ENCODE data around the gene SPRED2. TPM values are rescaled to one million over a fixed set of nuclear protein-coding genes. Genes with fewer than 3 reads are reported as not detected.
A peak's percentile ranks its signal among the peaks of the same experiment; 100 is the strongest.

SPRED2 gene
- total RNA-seq, 1 donor from 2014 or later = 18.4 TPM

DNA sequence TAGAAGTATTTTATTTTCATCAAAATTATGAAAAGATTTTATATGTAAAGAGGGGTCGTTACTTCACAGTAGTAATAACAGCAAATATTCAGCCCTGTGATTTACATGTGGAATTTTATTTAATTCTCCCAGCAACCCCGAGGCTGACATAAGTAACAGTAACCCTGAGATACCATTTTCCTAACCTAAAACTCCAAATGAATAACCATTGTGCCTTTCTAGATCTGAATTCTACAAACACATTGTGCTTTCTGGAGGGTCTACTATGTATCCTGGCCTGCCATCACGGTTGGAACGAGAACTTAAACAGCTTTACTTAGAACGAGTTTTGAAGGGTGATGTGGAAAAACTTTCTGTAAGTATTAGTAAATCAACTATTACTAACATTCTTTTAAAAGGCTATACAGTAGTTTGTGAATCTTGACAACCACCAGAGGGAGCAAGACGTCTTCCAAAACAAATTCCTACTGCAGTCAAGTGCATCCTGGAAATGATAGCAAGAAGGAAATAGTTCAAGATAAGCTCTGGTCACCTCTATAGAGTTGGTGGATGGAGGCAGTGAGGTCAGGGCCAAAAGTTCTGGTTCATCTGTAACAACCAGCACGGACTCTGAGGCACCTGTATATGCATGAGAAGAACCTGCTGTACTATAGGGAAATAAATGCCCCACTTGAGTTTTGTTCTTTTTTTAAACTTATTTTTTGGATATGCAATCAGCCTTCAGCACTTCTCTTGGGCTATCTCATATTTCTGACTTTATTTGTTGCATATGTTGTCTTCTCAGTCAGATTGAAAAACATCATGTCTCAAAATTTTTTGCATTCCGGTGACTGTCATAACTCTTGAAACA is 167.4 kb downstream of the SPRED2 start:
- no peaks in the 10 kb centered on the region for H3K9me3 ChIP-seq
- H3K4me3 ChIP-seq = no peak overlapping the region
- H3K27ac ChIP-seq = no peak overlapping the region
- peaks cover 7% of the 10 kb centered on the region for H3K4me1 ChIP-seq
- peaks cover 0 to 13% of the 10 kb centered on the region in 2 donors for H3K36me3 ChIP-seq
- H3K27me3 ChIP-seq = no peaks in the 10 kb centered on the region
- TF ChIP-seq CTCF (IDR thresholded peaks at IDR 0.05) = peak; percentile 60 to 75 (median 67)
- no peak for TF ChIP-seq POLR2A (IDR thresholded peaks at IDR 0.05)
- intact Hi-C loops (cut with DNase I) = loop anchor here (5.0 to 10.0 kb wide), 2 partner anchors 170 to 287 kb away; partner anchors contain the start of gene SPRED2
- DNase-seq (ENCODE audit: extremely low spot score in 2 of 2) = no peak

- intact Hi-C loops (cut with DNase I) = loop anchor here (5.0 to 10.0 kb wide), 2 partner anchors 171 to 288 kb away; partner anchors contain the start of gene SPRED2
- Histone ChIP-seq H3K36me3 (peaks cover 0 to 15% of the 10 kb centered on the region in 2 donors), H3K27me3 (no peaks in the 10 kb centered on the region), H3K4me3 (no peak overlapping the region), H3K9me3 (no peaks in the 10 kb centered on the region), H3K4me1 (peaks cover 7% of the 10 kb centered on the region), H3K27ac (no peak overlapping the region)
- no peak for TF ChIP-seq CTCF (IDR thresholded peaks at IDR 0.05)
- no peak for TF ChIP-seq POLR2A (IDR thresholded peaks at IDR 0.05)
- TF ChIP-seq POLR2AphosphoS5 (IDR thresholded peaks at IDR 0.05; ENCODE audit: insufficient read depth in 1 of 2, low read depth in 1 of 2) = no peak
- DNase-seq (ENCODE audit: extremely low spot score in 2 of 2) = no peak
Observed at GRCh38 chr2:65263986-65264385, 168.4 kb downstream of the SPRED2 start.

- no peaks in the 10 kb centered on the region for H3K9me3 ChIP-seq
- DNase-seq (ENCODE audit: extremely low spot score in 2 of 2) = no peak
- TF ChIP-seq POLR2A (IDR thresholded peaks at IDR 0.05) (no peak), POLR2AphosphoS5 (IDR thresholded peaks at IDR 0.05; ENCODE audit: insufficient read depth in 1 of 2, low read depth in 1 of 2) (no peak), CTCF (IDR thresholded peaks at IDR 0.05) (no peak)
- intact Hi-C loops (cut with DNase I) = loop anchor here (5.0 to 10.0 kb wide), 2 partner anchors 172 to 289 kb away; partner anchors contain the start of gene SPRED2
- H3K4me1 ChIP-seq = peaks cover 7% of the 10 kb centered on the region
- peaks cover 0 to 10% of the 10 kb centered on the region in 2 donors for H3K36me3 ChIP-seq
- H3K4me3 ChIP-seq = no peak overlapping the region
- no peak overlapping the region for H3K27ac ChIP-seq
- H3K27me3 ChIP-seq = no peaks in the 10 kb centered on the region
Observed at GRCh38 chr2:65263262-65263661, 169.1 kb downstream of the SPRED2 start.

- Histone ChIP-seq H3K9me3 (no peaks in the 10 kb centered on the region), H3K27ac (no peak overlapping the region), H3K36me3 (peaks cover 0 to 5% of the 10 kb centered on the region in 2 donors), H3K4me1 (no peaks in the 10 kb centered on the region), H3K4me3 (no peak overlapping the region), H3K27me3 (no peaks in the 10 kb centered on the region)
- intact Hi-C loops (cut with DNase I) = loop anchor here (5.0 to 10.0 kb wide), 2 partner anchors 173 to 291 kb away; partner anchors contain the start of gene SPRED2
- DNase-seq (ENCODE audit: extremely low spot score in 2 of 2) = no peak
- no peak for TF ChIP-seq CTCF (IDR thresholded peaks at IDR 0.05)
- TF ChIP-seq POLR2A (IDR thresholded peaks at IDR 0.05) = no peak
- TF ChIP-seq POLR2AphosphoS5 (IDR thresholded peaks at IDR 0.05; ENCODE audit: insufficient read depth in 1 of 2, low read depth in 1 of 2) = no peak
Observed at GRCh38 chr2:65261676-65262075, 170.7 kb downstream of the SPRED2 start.

Other genes starting within 250 kb of the SPRED2 start
- gene ACTR2, start 204.8 kb downstream of the SPRED2 start, total RNA-seq = 70.0 TPM

All from vagina (tissue), 2 donors.